Panc1 (cell line): Measurements from ENCODE around the gene AP3B1. TPM values are rescaled to one million over a fixed set of nuclear protein-coding genes. Genes with fewer than 3 reads are reported as not detected.

Source experiments
- ATAC-seq: fragments of 200-7000 bp; cut with Tn5 transposase; 2 replicates; pipeline ENCODE4 v1.9.1; 2020; ENCODE audit warnings: mild to moderate bottlenecking, moderate library complexity
- BruUV-seq: library from RNA; stranded (reverse); fragments of 400-500 nt; replicated peaks from 2 replicates; lab custom pipeline; 2021; lab: Mats Ljungman, UMichigan
- CTCF ChIA-PET: fragments of 300-600 bp; sonication (Branson Sonifier 250); formaldehyde crosslinking; loops from one replicate; lab custom pipeline; 2022; ENCODE audit warnings: antibody characterized with exemption; lab: Charles Lee
- POLR2A ChIA-PET: fragments of 300-600 bp; sonication (Branson Sonifier 250); formaldehyde crosslinking; loops from one replicate; lab custom pipeline; 2022; ENCODE audit warnings: antibody characterized with exemption; lab: Charles Lee
- DNase-seq: peaks from one replicate; pipeline ENCODE4 v3.0.0-alpha.2; 2010; ENCODE audit warnings: low read depth, low spot score
- H3K27ac ChIP-seq: 2 replicates; pipeline ENCODE4 v1.5.1; 2011; ENCODE audit warnings: mild to moderate bottlenecking, low read length, inconsistent platforms
- H3K27me3 ChIP-seq: fragments of 200-500 bp; sonication (Bioruptor generic); 2 replicates; pipeline ENCODE4 v1.6.0; 2014; ENCODE audit warnings: low read length, inconsistent platforms; ENCODE audit not compliant: control insufficient read depth, insufficient read depth
- H3K36me3 ChIP-seq: fragments of 200-500 bp; sonication (Bioruptor generic); 2 replicates; pipeline ENCODE4 v1.5.1; 2014; ENCODE audit warnings: inconsistent platforms, mild to moderate bottlenecking, low read length, moderate library complexity; ENCODE audit not compliant: control insufficient read depth, insufficient read depth
- H3K4me1 ChIP-seq: 2 replicates; pipeline ENCODE4 v1.5.1; 2011; ENCODE audit warnings: inconsistent platforms, mild to moderate bottlenecking, low read length, moderate library complexity; ENCODE audit not compliant: control insufficient read depth, insufficient read depth
- H3K4me3 ChIP-seq, 2 experiments: 2 replicates each; pipeline ENCODE4 v1.5.1; 2011 to 2012; ENCODE audit warnings: low read depth in 2 of 2, low read length in 2 of 2, mild to moderate bottlenecking in 2 of 2, inconsistent platforms in 1 of 2, moderate library complexity in 1 of 2
- H3K9me3 ChIP-seq: fragments of 200-500 bp; sonication (Bioruptor generic); 2 replicates; pipeline ENCODE4 v1.5.1; 2014; ENCODE audit warnings: low read depth, mild to moderate bottlenecking, inconsistent platforms, low read length, moderate library complexity; ENCODE audit not compliant: control insufficient read depth, insufficient read depth
- CTCF ChIP-seq: fragments of 450-650 bp; IDR thresholded peaks from 2 replicates; pipeline ENCODE4 v1.5.1; 2017; ENCODE audit warnings: mild to moderate bottlenecking
- POLR2AphosphoS5 ChIP-seq: IDR thresholded peaks from 2 replicates; pipeline ENCODE4 v1.6.1; 2012; ENCODE audit warnings: mild to moderate bottlenecking, low read depth, low read length, moderate library complexity
- REST ChIP-seq, 2 experiments: IDR thresholded peaks; 2 replicates each; pipeline ENCODE4 v1.6.1; 2011 to 2012; ENCODE audit warnings: low read depth in 2 of 2, control low read depth in 1 of 2, low read length in 1 of 2, mild to moderate bottlenecking in 1 of 2, moderate library complexity in 1 of 2; ENCODE audit not compliant: insufficient read depth in 1 of 2
- SIN3A ChIP-seq: IDR thresholded peaks from 2 replicates; pipeline ENCODE4 v1.6.1; 2012; ENCODE audit warnings: low read depth, mild to moderate bottlenecking, low read length, moderate library complexity, borderline replicate concordance; ENCODE audit not compliant: insufficient read depth
- TCF7L2 ChIP-seq: IDR thresholded peaks from 2 replicates; pipeline ENCODE4 v1.6.1; 2011; ENCODE audit warnings: mild to moderate bottlenecking, low read depth, low read length, inconsistent platforms
- in situ Hi-C: cut with HindIII; loops from 2 replicates; pipeline ENCODE4 v1.10.0; 2016; ENCODE audit warnings: low sequenced_read_pairs, low pct_unique_long_range_greater_than_20kb
- intact Hi-C: fragments of 100-400 bp; cut with micrococcal nuclease; formaldehyde crosslinking; loops from one replicate; pipeline ENCODE4 v1.10.0; 2022; ENCODE audit not compliant: unreplicated experiment
- total RNA-seq: library from RNA; stranded (reverse); gene quantifications from one replicate; pipeline ENCODE4 v1.2.1, GENCODE V29; 2021; ENCODE audit not compliant: unreplicated experiment

Gene AP3B1
- total RNA-seq, 1 experiment from 2014 or later = 55.4 TPM

- in situ Hi-C loops (no loop called here), intact Hi-C loops (no loop called here)
- TF ChIP-seq CTCF = no peak
- no peak for TF ChIP-seq SIN3A
- no peak for TF ChIP-seq POLR2AphosphoS5
- TF ChIP-seq TCF7L2 = no peak
- no peak for TF ChIP-seq REST (IDR thresholded peaks at IDR 0.05; ENCODE audit: insufficient read depth in 1 of 2, low read depth in 2 of 2, low read length in 1 of 2)
- no TSS peak for BruUV-seq
- DNase-seq (no peak), ATAC-seq (no peak)
- no peaks in the 10 kb centered on the region for H3K4me1 ChIP-seq
- H3K9me3 ChIP-seq = no peaks in the 10 kb centered on the region
- no peaks in the 10 kb centered on the region for H3K36me3 ChIP-seq
- H3K4me3 ChIP-seq = no peak overlapping the region
- H3K27ac ChIP-seq = no peak overlapping the region
- no peaks in the 10 kb centered on the region for H3K27me3 ChIP-seq
- ChIA-PET CTCF (no interaction called here), POLR2A (no interaction called here)
These were observed 338.9 kb downstream of the AP3B1 start for GRCh38 chr5:77955577-77955976.

- intact Hi-C loops = no loop called here
- POLR2A ChIA-PET = no interaction called here
These were observed 341.1 kb downstream of the AP3B1 start for GRCh38 chr5:77953374-77953773.

More at GRCh38 chr5:77953374-77953773, 341.1 kb downstream of the AP3B1 start:
- DNase-seq = no peak
- BruUV-seq = no TSS peak
- TF ChIP-seq TCF7L2 = no peak
- TF ChIP-seq CTCF = no peak
- TF ChIP-seq SIN3A = no peak
- TF ChIP-seq REST (IDR thresholded peaks at IDR 0.05; ENCODE audit: insufficient read depth in 1 of 2, low read depth in 2 of 2, low read length in 1 of 2) = no peak
- no peak for TF ChIP-seq POLR2AphosphoS5
- no peaks in the 10 kb centered on the region for H3K4me1 ChIP-seq
- in situ Hi-C loops = no loop called here
- CTCF ChIA-PET = no interaction called here
- H3K9me3 ChIP-seq = no peaks in the 10 kb centered on the region
- no peaks in the 10 kb centered on the region for H3K36me3 ChIP-seq
- no peak for ATAC-seq
- no peaks in the 10 kb centered on the region for H3K27me3 ChIP-seq
- H3K27ac ChIP-seq = no peak overlapping the region
- no peak overlapping the region for H3K4me3 ChIP-seq
